ENCODE results near the gene TPD52L2.
"Not testable (repeated sequence)": the region's sequence is repeated elsewhere in the genome, so short reads cannot be mapped to it uniquely, and the experiment has no call there.

The TPD52L2 gene

DNA sequence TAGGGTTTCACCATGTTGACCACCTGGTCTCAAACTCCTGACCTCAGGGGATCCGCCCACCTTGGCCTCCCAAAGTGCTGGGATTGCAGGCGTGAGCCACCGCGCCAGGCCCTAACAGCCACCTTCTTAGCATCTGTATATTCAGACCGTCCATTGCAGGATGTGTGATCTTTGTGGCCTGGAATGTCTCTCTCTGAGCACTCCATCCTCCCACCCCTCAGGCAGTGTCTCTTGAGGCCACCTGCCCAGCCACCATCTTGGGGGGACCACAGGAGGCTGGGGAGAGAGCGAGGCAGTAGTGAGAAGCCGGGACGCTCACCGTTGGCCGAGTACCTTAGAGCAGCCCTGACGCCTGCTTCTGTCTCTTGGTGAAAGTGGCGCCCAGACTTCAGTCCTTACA lies 48.7 kb downstream of the TPD52L2 start:
- peaks cover 5% of the 10 kb centered on the region for H3K9me3 ChIP-seq (ENCODE audit: low read length)
- H3K27me3 ChIP-seq (ENCODE audit: insufficient read depth, low read length) = no peaks in the 10 kb centered on the region
- H3K4me3 ChIP-seq (ENCODE audit: low read length) = no peak overlapping the region
- H3K4me1 ChIP-seq (ENCODE audit: insufficient read depth, low read length) = peaks cover 3% of the 10 kb centered on the region
- H3K36me3 ChIP-seq (ENCODE audit: insufficient read depth, low read length) = peaks cover 5% of the 10 kb centered on the region
- no peak overlapping the region for H2AFZ ChIP-seq (ENCODE audit: low read depth, low read length)

DNA sequence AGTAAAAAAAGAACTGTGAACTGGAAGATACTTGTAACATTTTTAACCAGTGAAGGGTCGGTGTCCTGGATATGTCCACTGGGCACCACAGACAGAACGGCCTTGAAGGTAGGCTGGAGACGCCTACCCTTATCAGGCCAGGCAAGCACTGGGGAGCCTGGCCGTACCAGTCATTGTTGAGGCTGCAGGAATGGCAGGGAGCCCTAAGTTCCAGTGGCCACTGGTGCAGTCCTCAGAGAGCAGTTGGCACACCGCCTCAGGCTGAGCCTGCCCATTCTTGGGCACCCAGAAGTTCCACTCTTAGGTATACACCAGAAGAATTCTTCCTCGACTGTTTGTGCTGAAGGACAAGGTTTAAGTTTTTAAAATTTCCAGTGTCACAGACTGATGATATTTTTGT lies 50.4 kb downstream of the TPD52L2 start:
- no peaks in the 10 kb centered on the region for H3K27me3 ChIP-seq (ENCODE audit: insufficient read depth, low read length)
- no peak overlapping the region for H2AFZ ChIP-seq (ENCODE audit: low read depth, low read length)
- peaks cover 10% of the 10 kb centered on the region for H3K36me3 ChIP-seq (ENCODE audit: insufficient read depth, low read length)
- peaks cover 3% of the 10 kb centered on the region for H3K4me1 ChIP-seq (ENCODE audit: insufficient read depth, low read length)
- no peak overlapping the region for H3K4me3 ChIP-seq (ENCODE audit: low read length)
- H3K9me3 ChIP-seq (ENCODE audit: low read length) = peaks cover 2% of the 10 kb centered on the region

- not testable (repeated sequence) for H3K9me3 ChIP-seq (ENCODE audit: low read length); H3K4me3 ChIP-seq (ENCODE audit: low read length); H3K4me1 ChIP-seq (ENCODE audit: insufficient read depth, low read length); H3K27me3 ChIP-seq (ENCODE audit: insufficient read depth, low read length); H2AFZ ChIP-seq (ENCODE audit: low read depth, low read length)
- H3K36me3 ChIP-seq (ENCODE audit: insufficient read depth, low read length) = peaks cover 10% of the 10 kb centered on the region
Observed at GRCh38 chr20:63916371-63916939, 51.4 kb downstream of the TPD52L2 start.

DNA sequence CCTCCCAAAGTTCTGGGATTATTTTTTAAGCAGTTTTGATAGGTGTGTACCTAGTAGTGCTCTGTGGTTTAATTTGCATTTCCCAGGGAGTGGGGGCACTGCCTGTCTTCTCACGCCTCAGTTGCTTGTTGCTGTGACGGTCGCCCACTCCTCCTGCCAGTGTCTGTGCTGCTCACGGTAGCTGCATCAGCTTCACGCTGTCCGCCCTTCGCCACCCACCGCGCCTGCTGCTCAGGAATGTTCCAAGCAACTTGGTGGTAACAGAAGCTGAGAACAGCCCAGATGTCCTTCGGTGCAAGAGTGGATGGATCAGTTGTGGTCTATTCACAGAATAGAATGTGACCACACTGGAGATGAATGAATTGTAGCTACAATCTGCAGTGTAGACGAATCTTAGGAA lies 52.7 kb downstream of the TPD52L2 start:
- H3K36me3 ChIP-seq (ENCODE audit: insufficient read depth, low read length) = peaks cover 10% of the 10 kb centered on the region
- H3K4me1 ChIP-seq (ENCODE audit: insufficient read depth, low read length) = peaks cover 3% of the 10 kb centered on the region
- peaks cover 2% of the 10 kb centered on the region for H3K9me3 ChIP-seq (ENCODE audit: low read length)
- H2AFZ ChIP-seq (ENCODE audit: low read depth, low read length) = no peak overlapping the region
- H3K27me3 ChIP-seq (ENCODE audit: insufficient read depth, low read length) = no peaks in the 10 kb centered on the region
- H3K4me3 ChIP-seq (ENCODE audit: low read length) = no peak overlapping the region

DNA sequence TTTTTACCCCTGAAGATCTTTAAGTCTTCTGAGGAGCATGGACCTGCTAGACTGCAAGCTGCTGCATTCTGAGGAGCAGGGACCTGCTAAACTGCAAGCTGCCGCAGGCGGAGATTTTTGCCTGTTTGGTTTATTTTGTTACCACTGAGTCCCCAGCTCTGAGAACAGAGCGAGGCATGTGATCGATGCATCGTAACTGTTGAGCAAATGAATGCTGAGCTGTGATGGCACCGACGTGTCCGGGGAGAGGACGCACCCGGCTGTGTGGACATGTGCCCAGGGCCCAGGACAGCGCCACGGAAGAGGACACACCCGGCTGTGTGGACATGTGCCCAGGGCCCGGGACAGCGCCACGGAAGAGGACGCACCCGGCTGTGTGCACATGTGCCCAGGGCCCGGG lies 54.1 kb downstream of the TPD52L2 start:
- H3K36me3 ChIP-seq (ENCODE audit: insufficient read depth, low read length) = peaks cover 10% of the 10 kb centered on the region
- H3K4me1 ChIP-seq (ENCODE audit: insufficient read depth, low read length) = peaks cover 3% of the 10 kb centered on the region
- no peak overlapping the region for H2AFZ ChIP-seq (ENCODE audit: low read depth, low read length)
- no peak overlapping the region for H3K4me3 ChIP-seq (ENCODE audit: low read length)
- peaks cover 2% of the 10 kb centered on the region for H3K9me3 ChIP-seq (ENCODE audit: low read length)
- H3K27me3 ChIP-seq (ENCODE audit: insufficient read depth, low read length) = no peaks in the 10 kb centered on the region

GRCh38 chr20:63920226-63920625 lies 55.2 kb downstream of the TPD52L2 start:
- Histone ChIP-seq H3K4me3 (ENCODE audit: low read length) (no peak overlapping the region), H2AFZ (ENCODE audit: low read depth, low read length) (no peak overlapping the region), H3K27me3 (ENCODE audit: insufficient read depth, low read length) (no peaks in the 10 kb centered on the region), H3K9me3 (ENCODE audit: low read length) (peaks cover 2% of the 10 kb centered on the region), H3K36me3 (ENCODE audit: insufficient read depth, low read length) (peaks cover 10% of the 10 kb centered on the region), H3K4me1 (ENCODE audit: insufficient read depth, low read length) (no peaks in the 10 kb centered on the region)

GRCh38 chr20:63923651-63924050 lies 58.6 kb downstream of the TPD52L2 start:
- H3K36me3 ChIP-seq (ENCODE audit: insufficient read depth, low read length) = peaks cover 29% of the 10 kb centered on the region
- no peaks in the 10 kb centered on the region for H3K27me3 ChIP-seq (ENCODE audit: insufficient read depth, low read length)
- no peak overlapping the region for H2AFZ ChIP-seq (ENCODE audit: low read depth, low read length)
- H3K9me3 ChIP-seq (ENCODE audit: low read length) = no peaks in the 10 kb centered on the region
- H3K4me3 ChIP-seq (ENCODE audit: low read length) = no peak overlapping the region
- H3K4me1 ChIP-seq (ENCODE audit: insufficient read depth, low read length) = no peaks in the 10 kb centered on the region

DNA sequence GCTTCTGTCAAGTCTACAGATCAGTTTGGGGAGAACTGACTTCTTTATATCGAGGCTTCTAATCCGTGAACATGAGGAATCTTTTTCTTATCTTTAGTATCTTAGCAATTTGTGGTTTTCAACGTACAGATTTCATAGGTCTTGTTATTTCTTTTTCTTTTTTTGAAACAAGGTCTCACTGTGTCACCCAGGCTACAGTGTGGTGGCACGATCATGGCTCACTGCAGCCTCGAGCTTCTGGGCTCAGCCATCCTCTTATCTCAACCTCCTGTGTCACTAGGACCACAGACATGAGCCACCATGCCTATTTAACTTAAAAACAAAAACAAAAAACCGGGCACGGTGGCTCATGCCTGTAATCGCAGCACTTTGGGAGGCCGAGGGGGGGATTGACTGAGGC lies 59.2 kb downstream of the TPD52L2 start:
- Histone ChIP-seq H3K9me3 (ENCODE audit: low read length) (no peaks in the 10 kb centered on the region), H3K36me3 (ENCODE audit: insufficient read depth, low read length) (peaks cover 31% of the 10 kb centered on the region), H2AFZ (ENCODE audit: low read depth, low read length) (no peak overlapping the region), H3K4me3 (ENCODE audit: low read length) (no peak overlapping the region), H3K4me1 (ENCODE audit: insufficient read depth, low read length) (no peaks in the 10 kb centered on the region), H3K27me3 (ENCODE audit: insufficient read depth, low read length) (no peaks in the 10 kb centered on the region)

- Histone ChIP-seq H3K4me3 (ENCODE audit: low read length) (no peak overlapping the region), H3K27me3 (ENCODE audit: insufficient read depth, low read length) (no peaks in the 10 kb centered on the region), H3K4me1 (ENCODE audit: insufficient read depth, low read length) (no peaks in the 10 kb centered on the region), H3K36me3 (ENCODE audit: insufficient read depth, low read length) (peaks cover 45% of the 10 kb centered on the region), H3K9me3 (ENCODE audit: low read length) (no peaks in the 10 kb centered on the region), H2AFZ (ENCODE audit: low read depth, low read length) (no peak overlapping the region)
Observed at GRCh38 chr20:63926298-63926697, 61.2 kb downstream of the TPD52L2 start.

DNA sequence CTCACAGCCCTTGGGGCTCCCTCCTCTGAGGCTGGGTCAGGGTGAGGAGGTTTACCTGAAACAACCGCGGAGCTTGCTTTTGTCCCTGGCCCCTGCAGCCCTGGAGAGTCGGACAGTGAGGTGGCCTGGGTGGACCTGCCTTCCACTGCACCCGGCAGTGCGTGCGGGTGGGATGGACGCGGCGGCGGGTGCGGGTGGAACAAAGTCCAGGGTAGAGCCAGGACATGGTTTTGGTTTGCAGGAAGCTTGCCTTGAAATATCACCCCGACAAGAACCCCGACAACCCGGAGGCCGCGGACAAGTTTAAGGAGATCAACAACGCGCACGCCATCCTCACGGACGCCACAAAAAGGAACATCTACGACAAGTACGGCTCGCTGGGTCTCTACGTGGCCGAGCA lies 64.0 kb downstream of the TPD52L2 start:
- Histone ChIP-seq H3K4me3 (ENCODE audit: low read length) (no peak overlapping the region), H2AFZ (ENCODE audit: low read depth, low read length) (no peak overlapping the region), H3K36me3 (ENCODE audit: insufficient read depth, low read length) (peaks cover 65% of the 10 kb centered on the region), H3K27me3 (ENCODE audit: insufficient read depth, low read length) (no peaks in the 10 kb centered on the region), H3K9me3 (ENCODE audit: low read length) (peaks cover 2% of the 10 kb centered on the region), H3K4me1 (ENCODE audit: insufficient read depth, low read length) (no peaks in the 10 kb centered on the region)

DNA sequence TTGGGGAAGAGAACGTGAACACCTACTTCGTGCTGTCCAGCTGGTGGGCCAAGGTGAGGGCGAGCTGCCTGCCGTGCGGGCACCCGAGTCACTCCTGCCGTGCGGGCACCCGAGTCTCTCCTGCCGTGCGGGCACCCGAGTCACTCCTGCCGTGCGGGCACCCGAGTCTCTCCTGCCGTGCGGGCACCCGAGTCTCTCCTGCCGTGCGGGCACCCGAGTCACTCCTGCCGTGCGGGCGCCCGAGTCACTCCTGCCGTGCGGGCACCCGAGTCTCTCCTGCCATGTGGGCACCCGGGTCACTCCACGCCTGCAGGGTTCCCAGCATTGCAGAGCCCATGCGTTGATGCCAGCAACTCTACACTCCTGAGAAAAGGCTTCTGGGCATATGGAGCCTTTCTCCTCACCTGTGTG lies 64.4 kb downstream of the TPD52L2 start:
- peaks cover 67% of the 10 kb centered on the region for H3K36me3 ChIP-seq (ENCODE audit: insufficient read depth, low read length)
- not testable (repeated sequence) for H3K27me3 ChIP-seq (ENCODE audit: insufficient read depth, low read length); H3K9me3 ChIP-seq (ENCODE audit: low read length); H2AFZ ChIP-seq (ENCODE audit: low read depth, low read length); H3K4me1 ChIP-seq (ENCODE audit: insufficient read depth, low read length); H3K4me3 ChIP-seq (ENCODE audit: low read length)

DNA sequence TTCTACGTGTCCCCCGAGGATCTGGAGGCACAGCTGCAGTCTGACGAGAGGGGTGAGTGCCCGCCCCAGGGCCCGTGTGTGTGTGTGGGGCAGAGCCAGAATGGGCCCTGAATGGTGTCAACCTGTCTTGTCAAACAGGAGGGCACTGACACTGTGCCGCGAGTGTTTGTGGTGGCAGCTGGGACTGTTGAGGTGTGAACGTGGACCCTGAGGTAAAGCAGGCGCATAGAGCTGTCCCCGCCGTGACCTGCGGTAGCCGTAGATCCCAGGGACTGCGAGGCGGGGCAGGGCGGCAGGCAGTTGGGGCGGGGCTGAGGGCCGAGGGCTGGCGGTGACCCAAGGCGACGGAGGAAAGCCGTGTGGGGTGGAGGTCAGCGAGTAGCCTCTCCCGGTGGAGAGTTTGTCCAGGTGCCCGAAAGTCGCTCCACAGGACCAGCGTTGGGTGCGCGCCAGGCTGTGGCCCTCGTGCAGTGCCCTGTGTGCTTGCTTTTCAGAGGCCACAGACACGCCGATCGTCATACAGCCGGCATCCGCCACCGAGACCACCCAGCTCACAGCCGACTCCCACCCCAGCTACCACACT lies 66.0 kb downstream of the TPD52L2 start:
- peaks cover 2% of the 10 kb centered on the region for H3K9me3 ChIP-seq (ENCODE audit: low read length)
- peaks cover 82% of the 10 kb centered on the region for H3K36me3 ChIP-seq (ENCODE audit: insufficient read depth, low read length)
- no peaks in the 10 kb centered on the region for H3K4me1 ChIP-seq (ENCODE audit: insufficient read depth, low read length)
- no peak overlapping the region for H2AFZ ChIP-seq (ENCODE audit: low read depth, low read length)
- H3K27me3 ChIP-seq (ENCODE audit: insufficient read depth, low read length) = no peaks in the 10 kb centered on the region
- H3K4me3 ChIP-seq (ENCODE audit: low read length) = no peak overlapping the region

DNA sequence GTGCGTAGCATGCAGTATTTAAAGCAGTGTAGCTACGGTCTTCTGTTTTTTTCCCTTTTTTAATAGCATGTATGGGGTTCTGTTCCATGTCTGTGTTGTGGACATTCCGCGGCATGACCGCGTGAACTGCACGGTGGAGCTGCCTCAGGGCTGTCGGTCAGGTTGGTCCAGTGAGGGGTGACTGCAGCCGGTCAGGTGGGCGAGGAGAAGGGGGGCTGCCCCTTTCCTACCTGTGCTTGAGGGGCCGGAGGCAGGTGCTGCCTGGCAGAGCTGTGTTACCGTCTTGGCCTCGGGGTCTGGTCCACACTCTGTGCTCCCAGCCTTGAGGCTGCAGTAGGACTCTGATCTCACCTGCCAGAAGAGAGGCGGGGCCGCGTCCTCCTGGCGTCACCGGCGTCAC lies 66.7 kb downstream of the TPD52L2 start:
- Histone ChIP-seq H3K4me1 (ENCODE audit: insufficient read depth, low read length) (no peaks in the 10 kb centered on the region), H3K4me3 (ENCODE audit: low read length) (no peak overlapping the region), H3K27me3 (ENCODE audit: insufficient read depth, low read length) (no peaks in the 10 kb centered on the region), H2AFZ (ENCODE audit: low read depth, low read length) (no peak overlapping the region), H3K9me3 (ENCODE audit: low read length) (peaks cover 2% of the 10 kb centered on the region), H3K36me3 (ENCODE audit: insufficient read depth, low read length) (peaks cover 80% of the 10 kb centered on the region)

DNA sequence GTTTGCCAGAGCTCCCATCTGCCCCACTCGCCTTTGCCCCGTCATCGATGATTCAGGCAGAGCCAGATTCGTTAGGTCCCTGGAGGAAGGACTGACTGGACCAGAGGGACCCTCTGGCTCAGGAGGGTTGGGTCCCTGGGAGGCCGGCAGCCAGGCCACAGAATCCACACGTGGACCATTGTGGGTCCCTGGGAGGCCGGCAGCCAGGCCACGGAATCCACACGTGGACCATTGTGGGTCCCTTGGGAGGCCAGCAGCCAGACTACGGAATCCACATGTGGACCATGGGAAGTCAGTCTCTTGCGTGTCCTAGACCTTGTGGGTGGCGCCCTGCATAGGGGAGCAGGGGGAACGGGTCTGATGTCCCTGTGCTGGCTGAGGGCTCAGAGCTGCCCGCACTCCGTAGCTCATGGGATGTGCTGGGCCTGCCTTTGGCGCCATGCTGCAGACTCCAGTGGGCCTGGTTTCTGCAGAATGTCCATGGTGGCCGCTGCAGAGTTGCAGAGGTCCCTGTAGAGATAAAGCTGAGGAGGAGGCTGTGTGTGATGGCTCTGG lies 67.6 kb downstream of the TPD52L2 start:
- Histone ChIP-seq H2AFZ (ENCODE audit: low read depth, low read length) (no peak overlapping the region), H3K9me3 (ENCODE audit: low read length) (peaks cover 3% of the 10 kb centered on the region), H3K4me1 (ENCODE audit: insufficient read depth, low read length) (no peaks in the 10 kb centered on the region), H3K4me3 (ENCODE audit: low read length) (no peak overlapping the region), H3K27me3 (ENCODE audit: insufficient read depth, low read length) (no peaks in the 10 kb centered on the region), H3K36me3 (ENCODE audit: insufficient read depth, low read length) (peaks cover 76% of the 10 kb centered on the region)
